ENCODE measurements around the gene PEDS1. TPM values are rescaled to one million over a fixed set of nuclear protein-coding genes. Genes with fewer than 3 reads are reported as not detected.

Gene PEDS1
- total and polyA plus RNA-seq, 2 of the 13 experiments (the other 11 are each of a cell fraction or from before 2014, with no cell fraction given): 30.5 to 93.9 TPM

DNA sequence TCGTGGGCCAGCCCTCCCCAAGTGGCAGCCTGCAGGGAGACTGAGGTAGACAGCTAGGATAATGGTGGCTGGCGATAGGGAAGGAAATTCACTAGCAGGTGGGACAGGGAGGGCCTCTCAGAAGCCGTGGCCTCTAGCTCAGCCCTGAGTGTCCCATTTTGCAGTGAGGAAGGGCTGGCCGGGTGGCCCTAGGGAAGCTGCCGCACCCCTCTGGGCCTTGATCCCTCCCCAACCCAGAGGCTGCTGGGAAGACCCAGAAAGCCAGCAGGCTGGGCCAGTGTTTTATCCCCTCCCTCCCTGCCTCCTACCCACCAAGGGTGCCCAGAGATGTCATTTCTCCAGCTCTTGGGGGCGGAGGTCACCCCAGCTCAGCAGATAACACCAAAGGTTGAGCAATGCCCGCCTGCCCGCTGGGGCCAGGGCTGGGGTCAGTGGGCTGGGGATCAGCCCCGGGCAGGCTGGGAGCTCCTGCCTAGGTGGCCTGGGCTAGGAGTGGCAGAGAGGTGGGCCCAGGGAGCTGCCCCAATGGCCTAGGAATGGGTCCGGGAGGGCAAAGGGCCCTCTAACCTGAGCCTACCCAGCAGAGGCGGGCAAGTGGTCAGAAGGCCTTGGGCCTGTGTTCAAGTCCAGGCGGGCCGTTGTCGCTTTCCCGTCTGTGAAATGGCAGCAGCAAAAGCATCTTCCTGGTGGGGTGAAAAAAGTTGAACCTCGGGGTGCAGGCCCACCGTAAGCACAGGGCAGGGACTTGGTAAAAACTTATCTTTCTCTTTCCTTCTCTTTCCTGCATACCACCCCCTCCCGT, 35.6 kb upstream of the PEDS1 start (continued):
- TF ChIP-seq TCF12 (IDR thresholded peaks at IDR 0.05): no peak
- peak; percentile 96 for TF ChIP-seq TCF12 (CRISPR knock-in tag; IDR thresholded peaks at IDR 0.05)
- peak; percentile 84; the same call in 1 of the 2 replicates for TF ChIP-seq ZNF589 (CRISPR knock-in tag; conservative IDR thresholded peaks at IDR 0.05)
- TF ChIP-seq, protein P1, sequence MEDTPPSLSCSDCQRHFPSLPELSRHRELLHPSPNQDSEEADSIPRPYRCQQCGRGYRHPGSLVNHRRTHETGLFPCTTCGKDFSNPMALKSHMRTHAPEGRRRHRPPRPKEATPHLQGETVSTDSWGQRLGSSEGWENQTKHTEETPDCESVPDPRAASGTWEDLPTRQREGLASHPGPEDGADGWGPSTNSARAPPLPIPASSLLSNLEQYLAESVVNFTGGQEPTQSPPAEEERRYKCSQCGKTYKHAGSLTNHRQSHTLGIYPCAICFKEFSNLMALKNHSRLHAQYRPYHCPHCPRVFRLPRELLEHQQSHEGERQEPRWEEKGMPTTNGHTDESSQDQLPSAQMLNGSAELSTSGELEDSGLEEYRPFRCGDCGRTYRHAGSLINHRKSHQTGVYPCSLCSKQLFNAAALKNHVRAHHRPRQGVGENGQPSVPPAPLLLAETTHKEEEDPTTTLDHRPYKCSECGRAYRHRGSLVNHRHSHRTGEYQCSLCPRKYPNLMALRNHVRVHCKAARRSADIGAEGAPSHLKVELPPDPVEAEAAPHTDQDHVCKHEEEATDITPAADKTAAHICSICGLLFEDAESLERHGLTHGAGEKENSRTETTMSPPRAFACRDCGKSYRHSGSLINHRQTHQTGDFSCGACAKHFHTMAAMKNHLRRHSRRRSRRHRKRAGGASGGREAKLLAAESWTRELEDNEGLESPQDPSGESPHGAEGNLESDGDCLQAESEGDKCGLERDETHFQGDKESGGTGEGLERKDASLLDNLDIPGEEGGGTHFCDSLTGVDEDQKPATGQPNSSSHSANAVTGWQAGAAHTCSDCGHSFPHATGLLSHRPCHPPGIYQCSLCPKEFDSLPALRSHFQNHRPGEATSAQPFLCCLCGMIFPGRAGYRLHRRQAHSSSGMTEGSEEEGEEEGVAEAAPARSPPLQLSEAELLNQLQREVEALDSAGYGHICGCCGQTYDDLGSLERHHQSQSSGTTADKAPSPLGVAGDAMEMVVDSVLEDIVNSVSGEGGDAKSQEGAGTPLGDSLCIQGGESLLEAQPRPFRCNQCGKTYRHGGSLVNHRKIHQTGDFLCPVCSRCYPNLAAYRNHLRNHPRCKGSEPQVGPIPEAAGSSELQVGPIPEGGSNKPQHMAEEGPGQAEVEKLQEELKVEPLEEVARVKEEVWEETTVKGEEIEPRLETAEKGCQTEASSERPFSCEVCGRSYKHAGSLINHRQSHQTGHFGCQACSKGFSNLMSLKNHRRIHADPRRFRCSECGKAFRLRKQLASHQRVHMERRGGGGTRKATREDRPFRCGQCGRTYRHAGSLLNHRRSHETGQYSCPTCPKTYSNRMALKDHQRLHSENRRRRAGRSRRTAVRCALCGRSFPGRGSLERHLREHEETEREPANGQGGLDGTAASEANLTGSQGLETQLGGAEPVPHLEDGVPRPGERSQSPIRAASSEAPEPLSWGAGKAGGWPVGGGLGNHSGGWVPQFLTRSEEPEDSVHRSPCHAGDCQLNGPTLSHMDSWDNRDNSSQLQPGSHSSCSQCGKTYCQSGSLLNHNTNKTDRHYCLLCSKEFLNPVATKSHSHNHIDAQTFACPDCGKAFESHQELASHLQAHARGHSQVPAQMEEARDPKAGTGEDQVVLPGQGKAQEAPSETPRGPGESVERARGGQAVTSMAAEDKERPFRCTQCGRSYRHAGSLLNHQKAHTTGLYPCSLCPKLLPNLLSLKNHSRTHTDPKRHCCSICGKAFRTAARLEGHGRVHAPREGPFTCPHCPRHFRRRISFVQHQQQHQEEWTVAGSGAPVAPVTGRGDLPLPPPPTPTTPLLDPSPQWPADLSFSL (CRISPR knock-in tag; IDR thresholded peaks at IDR 0.05): peak; percentile 78; the same call in 1 of the 2 replicates
- TF ChIP-seq, protein P2, sequence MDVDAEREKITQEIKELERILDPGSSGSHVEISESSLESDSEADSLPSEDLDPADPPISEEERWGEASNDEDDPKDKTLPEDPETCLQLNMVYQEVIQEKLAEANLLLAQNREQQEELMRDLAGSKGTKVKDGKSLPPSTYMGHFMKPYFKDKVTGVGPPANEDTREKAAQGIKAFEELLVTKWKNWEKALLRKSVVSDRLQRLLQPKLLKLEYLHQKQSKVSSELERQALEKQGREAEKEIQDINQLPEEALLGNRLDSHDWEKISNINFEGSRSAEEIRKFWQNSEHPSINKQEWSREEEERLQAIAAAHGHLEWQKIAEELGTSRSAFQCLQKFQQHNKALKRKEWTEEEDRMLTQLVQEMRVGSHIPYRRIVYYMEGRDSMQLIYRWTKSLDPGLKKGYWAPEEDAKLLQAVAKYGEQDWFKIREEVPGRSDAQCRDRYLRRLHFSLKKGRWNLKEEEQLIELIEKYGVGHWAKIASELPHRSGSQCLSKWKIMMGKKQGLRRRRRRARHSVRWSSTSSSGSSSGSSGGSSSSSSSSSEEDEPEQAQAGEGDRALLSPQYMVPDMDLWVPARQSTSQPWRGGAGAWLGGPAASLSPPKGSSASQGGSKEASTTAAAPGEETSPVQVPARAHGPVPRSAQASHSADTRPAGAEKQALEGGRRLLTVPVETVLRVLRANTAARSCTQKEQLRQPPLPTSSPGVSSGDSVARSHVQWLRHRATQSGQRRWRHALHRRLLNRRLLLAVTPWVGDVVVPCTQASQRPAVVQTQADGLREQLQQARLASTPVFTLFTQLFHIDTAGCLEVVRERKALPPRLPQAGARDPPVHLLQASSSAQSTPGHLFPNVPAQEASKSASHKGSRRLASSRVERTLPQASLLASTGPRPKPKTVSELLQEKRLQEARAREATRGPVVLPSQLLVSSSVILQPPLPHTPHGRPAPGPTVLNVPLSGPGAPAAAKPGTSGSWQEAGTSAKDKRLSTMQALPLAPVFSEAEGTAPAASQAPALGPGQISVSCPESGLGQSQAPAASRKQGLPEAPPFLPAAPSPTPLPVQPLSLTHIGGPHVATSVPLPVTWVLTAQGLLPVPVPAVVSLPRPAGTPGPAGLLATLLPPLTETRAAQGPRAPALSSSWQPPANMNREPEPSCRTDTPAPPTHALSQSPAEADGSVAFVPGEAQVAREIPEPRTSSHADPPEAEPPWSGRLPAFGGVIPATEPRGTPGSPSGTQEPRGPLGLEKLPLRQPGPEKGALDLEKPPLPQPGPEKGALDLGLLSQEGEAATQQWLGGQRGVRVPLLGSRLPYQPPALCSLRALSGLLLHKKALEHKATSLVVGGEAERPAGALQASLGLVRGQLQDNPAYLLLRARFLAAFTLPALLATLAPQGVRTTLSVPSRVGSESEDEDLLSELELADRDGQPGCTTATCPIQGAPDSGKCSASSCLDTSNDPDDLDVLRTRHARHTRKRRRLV (CRISPR knock-in tag; IDR thresholded peaks at IDR 0.05): peak; percentile 84; the same call in 1 of the 2 replicates
- peak; percentile 49; the same call in 1 of the 2 replicates for TF ChIP-seq RELA (CRISPR knock-in tag; IDR thresholded peaks at IDR 0.05)
- TF ChIP-seq TAF1 (CRISPR knock-in tag; IDR thresholded peaks at IDR 0.05): peak; percentile 77

Measured in HepG2 (cell line).